Neural progenitor cell (in vitro differentiated cells): ENCODE results near the gene KIF16B.

Experiments used
- EZH2 ChIP-seq: fragments of 200-600 bp; sonication (generic); IDR thresholded peaks from 2 replicates; pipeline ENCODE4 v1.6.1; 2017; ENCODE audit warnings: antibody characterized with exemption, mild to moderate bottlenecking, moderate library complexity
- EZH2phosphoT487 ChIP-seq: fragments of 200-600 bp; sonication (generic); IDR thresholded peaks from 2 replicates; pipeline ENCODE4 v1.6.1; 2017; ENCODE audit warnings: antibody characterized with exemption
- TF ChIP-seq, protein P1 (sequence below): fragments of 200-600 bp; sonication (generic); IDR thresholded peaks from 2 replicates; pipeline ENCODE4 v1.5.1; 2017; ENCODE audit warnings: antibody characterized with exemption, mild to moderate bottlenecking

DNA sequence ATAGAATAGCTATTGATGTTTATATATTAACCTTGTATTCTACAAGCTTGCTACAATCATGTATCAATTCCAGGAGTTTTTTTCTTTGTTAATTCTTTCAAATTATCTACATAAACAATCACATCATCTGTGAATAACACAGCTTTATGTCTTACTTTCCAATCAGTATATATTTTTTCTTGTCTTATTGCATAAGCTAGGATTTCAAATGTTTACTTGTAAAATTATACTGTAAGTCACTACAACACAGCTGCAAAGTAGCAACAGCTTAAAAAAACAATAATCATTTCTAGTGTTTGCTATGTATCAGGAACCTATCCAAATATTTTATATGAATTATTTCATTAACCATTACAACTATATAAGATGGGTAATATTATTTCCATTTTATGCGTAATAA lies 270.4 kb downstream of the KIF16B start:
- TF ChIP-seq, protein P1, sequence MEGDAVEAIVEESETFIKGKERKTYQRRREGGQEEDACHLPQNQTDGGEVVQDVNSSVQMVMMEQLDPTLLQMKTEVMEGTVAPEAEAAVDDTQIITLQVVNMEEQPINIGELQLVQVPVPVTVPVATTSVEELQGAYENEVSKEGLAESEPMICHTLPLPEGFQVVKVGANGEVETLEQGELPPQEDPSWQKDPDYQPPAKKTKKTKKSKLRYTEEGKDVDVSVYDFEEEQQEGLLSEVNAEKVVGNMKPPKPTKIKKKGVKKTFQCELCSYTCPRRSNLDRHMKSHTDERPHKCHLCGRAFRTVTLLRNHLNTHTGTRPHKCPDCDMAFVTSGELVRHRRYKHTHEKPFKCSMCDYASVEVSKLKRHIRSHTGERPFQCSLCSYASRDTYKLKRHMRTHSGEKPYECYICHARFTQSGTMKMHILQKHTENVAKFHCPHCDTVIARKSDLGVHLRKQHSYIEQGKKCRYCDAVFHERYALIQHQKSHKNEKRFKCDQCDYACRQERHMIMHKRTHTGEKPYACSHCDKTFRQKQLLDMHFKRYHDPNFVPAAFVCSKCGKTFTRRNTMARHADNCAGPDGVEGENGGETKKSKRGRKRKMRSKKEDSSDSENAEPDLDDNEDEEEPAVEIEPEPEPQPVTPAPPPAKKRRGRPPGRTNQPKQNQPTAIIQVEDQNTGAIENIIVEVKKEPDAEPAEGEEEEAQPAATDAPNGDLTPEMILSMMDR: no peak
- TF ChIP-seq EZH2 (no peak), EZH2phosphoT487 (no peak)
